GM06990 (cell line): Measurements from ENCODE around the gene ELMO1.

Source experiments
- DNase-seq: peaks from one replicate; pipeline ENCODE4 v3.0.0-alpha.2; 2011; ENCODE audit not compliant: insufficient read length; ENCODE audit errors: extremely low read depth
- H3K27me3 ChIP-seq: replicated peaks from 2 replicates; pipeline ENCODE4 v1.6.0; 2011; ENCODE audit warnings: low read length; ENCODE audit not compliant: control insufficient read depth, insufficient read depth
- H3K36me3 ChIP-seq: 2 replicates; pipeline ENCODE4 v1.5.1; 2011; ENCODE audit warnings: low read length; ENCODE audit not compliant: control insufficient read depth, insufficient read depth
- H3K4me3 ChIP-seq: replicated peaks from 2 replicates; pipeline ENCODE4 v1.5.1; 2011; ENCODE audit warnings: low read depth, mild to moderate bottlenecking, control low read depth, low read length
- TF ChIP-seq, protein P1 (sequence below): IDR thresholded peaks from 2 replicates; pipeline ENCODE4 v1.5.1; 2011; ENCODE audit warnings: low read length, control low read depth, mild to moderate bottlenecking, inconsistent platforms; ENCODE audit not compliant: insufficient read depth, poor library complexity, severe bottlenecking

Gene ELMO1

DNA sequence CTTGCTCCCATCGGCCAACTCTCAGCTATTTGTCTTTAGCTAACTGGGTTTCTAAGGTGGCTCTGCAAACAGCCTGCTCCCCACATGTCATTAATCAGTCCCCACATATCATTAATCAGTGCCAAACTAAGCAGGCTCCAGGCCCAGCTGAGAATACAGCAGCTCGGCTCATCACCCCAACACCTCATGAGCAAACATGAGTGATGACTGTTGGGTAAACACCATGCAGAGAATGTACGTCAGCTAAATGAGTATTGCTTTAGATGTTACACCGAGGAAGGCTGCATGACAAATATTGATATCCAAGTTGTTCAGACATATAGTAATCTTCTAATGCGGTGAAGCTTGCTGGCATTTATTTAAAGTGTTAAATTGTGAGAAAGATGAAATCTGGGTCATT lies 536.9 kb downstream of the ELMO1 start:
- no peak overlapping the region for H3K4me3 ChIP-seq
- no peak for DNase-seq
- H3K36me3 ChIP-seq, result no peaks in the 10 kb centered on the region; the same call in 1 of the 2 replicates
- TF ChIP-seq, protein P1, sequence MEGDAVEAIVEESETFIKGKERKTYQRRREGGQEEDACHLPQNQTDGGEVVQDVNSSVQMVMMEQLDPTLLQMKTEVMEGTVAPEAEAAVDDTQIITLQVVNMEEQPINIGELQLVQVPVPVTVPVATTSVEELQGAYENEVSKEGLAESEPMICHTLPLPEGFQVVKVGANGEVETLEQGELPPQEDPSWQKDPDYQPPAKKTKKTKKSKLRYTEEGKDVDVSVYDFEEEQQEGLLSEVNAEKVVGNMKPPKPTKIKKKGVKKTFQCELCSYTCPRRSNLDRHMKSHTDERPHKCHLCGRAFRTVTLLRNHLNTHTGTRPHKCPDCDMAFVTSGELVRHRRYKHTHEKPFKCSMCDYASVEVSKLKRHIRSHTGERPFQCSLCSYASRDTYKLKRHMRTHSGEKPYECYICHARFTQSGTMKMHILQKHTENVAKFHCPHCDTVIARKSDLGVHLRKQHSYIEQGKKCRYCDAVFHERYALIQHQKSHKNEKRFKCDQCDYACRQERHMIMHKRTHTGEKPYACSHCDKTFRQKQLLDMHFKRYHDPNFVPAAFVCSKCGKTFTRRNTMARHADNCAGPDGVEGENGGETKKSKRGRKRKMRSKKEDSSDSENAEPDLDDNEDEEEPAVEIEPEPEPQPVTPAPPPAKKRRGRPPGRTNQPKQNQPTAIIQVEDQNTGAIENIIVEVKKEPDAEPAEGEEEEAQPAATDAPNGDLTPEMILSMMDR, result no peak
- H3K27me3 ChIP-seq, result no peaks in the 10 kb centered on the region

- Histone ChIP-seq H3K27me3 (no peaks in the 10 kb centered on the region), H3K4me3 (no peak overlapping the region), H3K36me3 (no peaks in the 10 kb centered on the region; the same call in 1 of the 2 replicates)
- no peak for DNase-seq
- TF ChIP-seq, protein P1, result no peak
These were observed 537.8 kb downstream of the ELMO1 start for GRCh38 chr7:36910859-36911258.

GRCh38 chr7:36910401-36910800 lies 538.3 kb downstream of the ELMO1 start:
- TF ChIP-seq, protein P1, result no peak
- H3K4me3 ChIP-seq, result no peak overlapping the region
- H3K27me3 ChIP-seq, result no peaks in the 10 kb centered on the region
- DNase-seq, result no peak
- no peaks in the 10 kb centered on the region; the same call in 1 of the 2 replicates for H3K36me3 ChIP-seq

- H3K4me3 ChIP-seq, result no peak overlapping the region
- no peaks in the 10 kb centered on the region for H3K27me3 ChIP-seq
- H3K36me3 ChIP-seq, result peaks cover 4% of the 10 kb centered on the region
- no peak for DNase-seq
- TF ChIP-seq, protein P1, result no peak
These were observed 541.6 kb downstream of the ELMO1 start for GRCh38 chr7:36906956-36907635.

- Histone ChIP-seq H3K36me3 (peaks cover 4% of the 10 kb centered on the region), H3K4me3 (no peak overlapping the region), H3K27me3 (no peaks in the 10 kb centered on the region)
- TF ChIP-seq, protein P1, result no peak
- no peak for DNase-seq
These were observed 542.2 kb downstream of the ELMO1 start for GRCh38 chr7:36906448-36906847.
